Hepatocyte (in vitro differentiated cells): ENCODE results near the gene PRORP.
"Not testable (repeated sequence)": the region's sequence is repeated elsewhere in the genome, so short reads cannot be mapped to it uniquely, and the experiment has no call there.

Experiments used
- EZH2 ChIP-seq: fragments of 200-600 bp; sonication (generic); IDR thresholded peaks from 2 replicates; pipeline ENCODE4 v1.6.1; 2016; ENCODE audit warnings: antibody characterized with exemption, mild to moderate bottlenecking, borderline replicate concordance
- EZH2phosphoT487 ChIP-seq: fragments of 200-600 bp; sonication (generic); IDR thresholded peaks from one replicate; pipeline ENCODE4 v1.6.1; 2018; ENCODE audit warnings: antibody characterized with exemption, mild to moderate bottlenecking, low read depth, moderate library complexity; ENCODE audit not compliant: unreplicated experiment, severe bottlenecking
- TF ChIP-seq, protein P1 (sequence below): fragments of 200-600 bp; sonication (generic); IDR thresholded peaks from 2 replicates; pipeline ENCODE4 v1.5.1; 2016; ENCODE audit warnings: antibody characterized with exemption, mild to moderate bottlenecking; ENCODE audit not compliant: poor library complexity

DNA sequence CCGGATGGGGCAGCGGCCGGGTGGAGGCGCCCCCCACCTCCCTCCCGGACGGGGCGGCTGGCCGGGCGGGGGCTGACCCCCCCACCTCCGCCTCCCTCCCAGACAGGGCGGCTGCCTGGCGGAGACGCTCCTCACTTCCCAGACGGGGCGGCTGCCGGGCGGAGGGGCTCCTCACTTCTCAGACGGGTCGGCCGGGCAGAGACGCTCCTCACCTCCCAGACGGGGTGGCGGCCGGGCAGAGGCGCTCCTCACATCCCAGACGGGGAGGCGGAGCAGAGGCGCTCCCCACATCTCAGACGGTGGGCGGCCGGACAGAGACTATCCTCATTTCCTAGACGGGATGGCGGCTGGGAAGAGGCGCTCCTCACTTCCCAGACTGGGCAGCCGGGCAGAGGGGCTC, 30.2 kb downstream of the PRORP start:
- TF ChIP-seq, protein P1, sequence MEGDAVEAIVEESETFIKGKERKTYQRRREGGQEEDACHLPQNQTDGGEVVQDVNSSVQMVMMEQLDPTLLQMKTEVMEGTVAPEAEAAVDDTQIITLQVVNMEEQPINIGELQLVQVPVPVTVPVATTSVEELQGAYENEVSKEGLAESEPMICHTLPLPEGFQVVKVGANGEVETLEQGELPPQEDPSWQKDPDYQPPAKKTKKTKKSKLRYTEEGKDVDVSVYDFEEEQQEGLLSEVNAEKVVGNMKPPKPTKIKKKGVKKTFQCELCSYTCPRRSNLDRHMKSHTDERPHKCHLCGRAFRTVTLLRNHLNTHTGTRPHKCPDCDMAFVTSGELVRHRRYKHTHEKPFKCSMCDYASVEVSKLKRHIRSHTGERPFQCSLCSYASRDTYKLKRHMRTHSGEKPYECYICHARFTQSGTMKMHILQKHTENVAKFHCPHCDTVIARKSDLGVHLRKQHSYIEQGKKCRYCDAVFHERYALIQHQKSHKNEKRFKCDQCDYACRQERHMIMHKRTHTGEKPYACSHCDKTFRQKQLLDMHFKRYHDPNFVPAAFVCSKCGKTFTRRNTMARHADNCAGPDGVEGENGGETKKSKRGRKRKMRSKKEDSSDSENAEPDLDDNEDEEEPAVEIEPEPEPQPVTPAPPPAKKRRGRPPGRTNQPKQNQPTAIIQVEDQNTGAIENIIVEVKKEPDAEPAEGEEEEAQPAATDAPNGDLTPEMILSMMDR = not testable (repeated sequence)
- not testable (repeated sequence) for TF ChIP-seq EZH2, EZH2phosphoT487
